ENCODE data around the gene ACO1.

ACO1 gene

DNA sequence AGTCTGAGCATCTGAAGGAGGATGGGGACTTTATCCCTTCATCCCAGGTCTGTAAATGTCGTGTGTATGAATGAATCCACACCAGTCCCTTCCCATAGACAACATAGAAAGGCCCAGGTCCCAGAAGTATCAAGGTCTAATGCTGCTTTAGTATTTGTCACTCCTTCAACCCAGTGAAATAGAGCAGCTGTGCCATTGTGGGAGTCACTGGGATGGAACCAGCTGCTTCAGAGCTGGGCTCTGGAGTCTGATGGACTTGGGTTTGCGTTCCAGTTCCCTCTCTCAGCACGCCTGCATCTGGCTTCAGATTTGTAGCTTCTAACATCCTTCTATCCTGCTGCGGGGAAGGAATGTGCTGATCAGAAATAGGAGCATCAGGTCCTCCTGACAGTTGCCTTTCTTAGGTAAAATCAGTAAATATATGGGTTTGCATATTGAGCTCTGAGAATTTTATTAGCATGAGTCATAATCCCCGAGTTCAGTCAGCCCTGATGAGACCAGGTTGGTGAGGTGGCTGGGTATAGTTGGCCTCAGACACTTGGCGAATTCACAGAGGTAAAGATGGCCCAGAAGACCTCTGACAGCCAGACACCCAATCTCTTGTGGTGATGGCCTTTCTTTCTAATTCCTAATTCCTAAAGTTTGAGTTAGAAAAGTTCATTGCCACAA is 10.1 kb downstream of the ACO1 start:
- TF ChIP-seq ZNF274 (IDR thresholded peaks at IDR 0.05; ENCODE audit: low read depth, low read length): no peak

DNA sequence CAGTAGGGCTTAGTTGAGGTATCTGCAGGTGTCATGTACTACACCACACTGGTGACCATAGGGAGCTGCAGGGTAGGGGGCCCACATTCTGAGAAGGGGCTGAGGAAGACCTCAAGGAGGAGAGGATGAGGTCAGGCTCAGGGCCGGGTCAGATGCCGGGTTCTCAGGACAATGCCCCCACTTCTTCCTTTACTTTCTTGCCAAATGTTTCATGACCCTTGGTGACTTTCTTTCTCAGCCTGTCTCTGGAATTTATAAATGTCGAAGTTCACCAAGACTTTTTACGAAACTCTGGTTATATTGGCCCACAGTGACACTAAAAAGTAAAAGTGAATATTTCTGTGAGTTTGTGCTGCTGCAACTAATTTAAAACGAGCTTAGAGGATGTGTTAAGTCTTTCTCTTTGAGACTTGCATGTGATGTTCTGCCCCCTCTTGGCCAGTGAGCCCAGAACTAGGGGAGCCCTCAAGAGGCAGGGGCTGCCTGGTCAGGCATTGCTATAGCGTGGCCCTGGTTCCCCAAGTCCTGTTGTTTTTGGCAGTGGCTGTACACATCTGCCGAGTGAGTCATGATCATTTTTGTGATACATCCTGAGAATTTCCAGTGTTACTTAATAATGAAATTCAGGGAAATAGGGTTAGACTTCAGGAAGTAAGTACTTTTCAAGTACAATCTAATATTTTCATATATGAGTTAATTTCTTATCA is 11.2 kb downstream of the ACO1 start:
- TF ChIP-seq ZNF274 (IDR thresholded peaks at IDR 0.05; ENCODE audit: low read depth, low read length): no peak
- no peak overlapping the region for H3K4me3 ChIP-seq (ENCODE audit: low read length)

More for the DNA sequence above, 10.1 kb downstream of the ACO1 start:
- no peak overlapping the region for H3K4me3 ChIP-seq (ENCODE audit: low read length)

DNA sequence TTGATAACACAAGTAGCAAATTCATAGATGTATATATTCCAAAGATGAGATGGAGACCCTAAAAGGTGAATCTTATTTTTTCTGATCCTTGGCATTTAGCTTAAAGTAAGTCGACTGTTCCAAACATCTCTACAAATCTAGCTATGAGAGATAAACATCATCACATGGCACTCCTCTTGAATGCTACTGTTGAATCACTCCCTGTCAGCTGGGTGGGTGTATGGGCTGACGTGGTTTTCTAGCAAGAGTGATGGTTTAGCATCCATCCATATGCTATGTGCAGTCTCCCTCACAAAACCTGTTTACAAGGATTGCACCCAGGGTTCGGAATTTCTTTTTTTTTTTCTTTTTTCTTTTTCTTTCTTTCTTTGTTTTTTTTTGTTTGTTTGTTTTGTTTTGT is 13.8 kb downstream of the ACO1 start:
- no peak overlapping the region for H3K4me3 ChIP-seq (ENCODE audit: low read length)
- TF ChIP-seq ZNF274 (IDR thresholded peaks at IDR 0.05; ENCODE audit: low read depth, low read length): no peak

GRCh38 chr9:32399110-32399815 is 14.8 kb downstream of the ACO1 start:
- no peak for TF ChIP-seq ZNF274 (IDR thresholded peaks at IDR 0.05; ENCODE audit: low read depth, low read length)
- no peak overlapping the region for H3K4me3 ChIP-seq (ENCODE audit: low read length)

GRCh38 chr9:32401488-32401887 is 17.0 kb downstream of the ACO1 start:
- no peak for TF ChIP-seq ZNF274 (IDR thresholded peaks at IDR 0.05; ENCODE audit: low read depth, low read length)
- no peak overlapping the region for H3K4me3 ChIP-seq (ENCODE audit: low read length)

DNA sequence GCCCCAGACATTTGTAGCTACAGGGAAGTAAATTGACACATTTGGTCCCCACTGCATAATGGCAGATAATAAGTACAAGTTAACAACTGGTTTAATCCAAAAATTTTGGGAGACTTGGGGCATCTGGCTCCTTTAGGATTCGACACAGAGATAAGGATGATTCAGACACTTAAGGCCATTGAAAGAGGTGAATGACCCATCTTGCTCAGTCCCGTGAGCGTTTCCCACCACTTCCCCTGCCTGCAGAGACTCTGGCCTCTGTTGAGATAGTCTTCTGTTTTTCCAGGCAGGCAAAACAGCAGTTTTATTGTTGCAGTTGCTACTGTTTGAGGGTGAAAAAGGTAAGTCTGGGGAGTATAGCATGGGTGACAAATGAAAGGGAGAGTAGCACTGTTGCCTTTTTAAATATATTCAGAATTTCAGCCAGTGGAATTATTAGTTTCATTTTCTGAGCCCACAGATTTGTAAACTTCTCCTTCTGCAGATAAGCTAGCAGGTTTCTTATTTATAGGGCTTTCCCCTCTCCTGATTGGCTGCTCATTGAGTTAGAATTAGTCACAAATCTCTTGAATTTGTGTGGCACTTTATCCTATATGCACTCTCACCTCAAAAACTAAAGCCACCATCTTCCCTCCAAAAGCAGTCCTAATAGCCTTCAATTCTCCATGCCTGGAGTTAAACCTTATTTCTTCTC is 19.3 kb downstream of the ACO1 start:
- TF ChIP-seq ZNF274 (IDR thresholded peaks at IDR 0.05; ENCODE audit: low read depth, low read length): no peak
- no peak overlapping the region for H3K4me3 ChIP-seq (ENCODE audit: low read length)

- no peak for TF ChIP-seq ZNF274 (IDR thresholded peaks at IDR 0.05; ENCODE audit: low read depth, low read length)
- H3K4me3 ChIP-seq (ENCODE audit: low read length): no peak overlapping the region
These were observed 20.0 kb downstream of the ACO1 start for GRCh38 chr9:32404402-32404801.

GRCh38 chr9:32404856-32405255 is 20.4 kb downstream of the ACO1 start:
- no peak overlapping the region for H3K4me3 ChIP-seq (ENCODE audit: low read length)
- TF ChIP-seq ZNF274 (IDR thresholded peaks at IDR 0.05; ENCODE audit: low read depth, low read length): no peak

DNA sequence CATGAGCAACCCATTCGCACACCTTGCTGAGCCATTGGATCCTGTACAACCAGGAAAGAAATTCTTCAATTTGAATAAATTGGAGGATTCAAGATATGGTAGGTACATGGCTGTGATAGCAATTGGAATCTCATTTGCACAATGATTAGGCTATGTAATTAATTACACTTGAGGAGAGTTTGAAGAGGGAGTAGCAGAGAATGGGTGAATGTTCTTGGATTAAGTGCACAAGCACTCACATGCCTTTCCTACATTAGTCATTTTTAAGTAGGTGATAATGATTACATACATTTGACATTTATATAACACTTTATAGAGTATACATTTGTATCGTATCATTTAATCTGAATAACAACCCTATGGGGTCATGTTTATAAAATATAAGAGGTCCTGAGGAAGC is 21.1 kb downstream of the ACO1 start:
- H3K4me3 ChIP-seq (ENCODE audit: low read length): no peak overlapping the region
- TF ChIP-seq ZNF274 (IDR thresholded peaks at IDR 0.05; ENCODE audit: low read depth, low read length): no peak

GRCh38 chr9:32406046-32406445 is 21.6 kb downstream of the ACO1 start:
- no peak for TF ChIP-seq ZNF274 (IDR thresholded peaks at IDR 0.05; ENCODE audit: low read depth, low read length)
- no peak overlapping the region for H3K4me3 ChIP-seq (ENCODE audit: low read length)

DNA sequence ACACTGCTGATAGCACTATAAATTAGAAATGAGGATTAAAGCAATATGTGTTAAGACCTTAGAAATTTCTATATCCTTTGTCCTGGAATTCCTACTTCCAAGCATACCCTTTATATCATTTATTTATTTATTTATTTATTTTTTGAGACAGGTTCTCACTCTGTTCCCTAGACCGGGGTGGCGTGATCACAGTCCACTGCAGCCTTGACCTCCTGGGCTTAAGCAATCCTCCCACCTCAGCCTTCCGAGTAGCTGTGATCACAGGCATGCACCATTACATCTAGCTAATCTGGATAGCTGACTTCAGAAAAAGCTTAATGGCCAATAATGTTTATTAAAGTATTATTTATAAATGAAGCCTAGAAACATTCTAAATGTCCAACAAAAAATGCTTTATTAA is 27.3 kb downstream of the ACO1 start:
- TF ChIP-seq ZNF274 (IDR thresholded peaks at IDR 0.05; ENCODE audit: low read depth, low read length): no peak

GRCh38 chr9:32412440-32412839 is 28.0 kb downstream of the ACO1 start:
- TF ChIP-seq ZNF274 (IDR thresholded peaks at IDR 0.05; ENCODE audit: low read depth, low read length): no peak
- H3K4me3 ChIP-seq (ENCODE audit: low read length): no peak overlapping the region

More for the DNA sequence above, 27.3 kb downstream of the ACO1 start:
- H3K4me3 ChIP-seq (ENCODE audit: low read length): no peak overlapping the region

GRCh38 chr9:32413424-32413823 is 29.0 kb downstream of the ACO1 start:
- H3K4me3 ChIP-seq (ENCODE audit: low read length): no peak overlapping the region
- no peak for TF ChIP-seq ZNF274 (IDR thresholded peaks at IDR 0.05; ENCODE audit: low read depth, low read length)

GRCh38 chr9:32414856-32415255 is 30.4 kb downstream of the ACO1 start:
- no peak overlapping the region for H3K4me3 ChIP-seq (ENCODE audit: low read length)
- no peak for TF ChIP-seq ZNF274 (IDR thresholded peaks at IDR 0.05; ENCODE audit: low read depth, low read length)
